Astrocyte of the spinal cord (primary cell): ENCODE results near the gene TOMM40L.

Experiments used
- DNase-seq: peaks from one replicate; pipeline ENCODE4 v3.0.0; 2011; ENCODE audit warnings: low read depth, low spot score
- H3K4me3 ChIP-seq: 2 replicates; pipeline ENCODE4 v1.5.1; 2011; ENCODE audit warnings: low read depth, mild to moderate bottlenecking, low read length, moderate library complexity
- CTCF ChIP-seq: IDR thresholded peaks from 2 replicates; pipeline ENCODE4 v1.5.1; 2012; ENCODE audit warnings: low read depth, mild to moderate bottlenecking, low read length, inconsistent platforms
- in situ Hi-C: cut with HindIII; loops from 2 replicates; pipeline ENCODE4 v1.10.0; 2017; ENCODE audit warnings: low sequenced_read_pairs

Gene TOMM40L

DNA sequence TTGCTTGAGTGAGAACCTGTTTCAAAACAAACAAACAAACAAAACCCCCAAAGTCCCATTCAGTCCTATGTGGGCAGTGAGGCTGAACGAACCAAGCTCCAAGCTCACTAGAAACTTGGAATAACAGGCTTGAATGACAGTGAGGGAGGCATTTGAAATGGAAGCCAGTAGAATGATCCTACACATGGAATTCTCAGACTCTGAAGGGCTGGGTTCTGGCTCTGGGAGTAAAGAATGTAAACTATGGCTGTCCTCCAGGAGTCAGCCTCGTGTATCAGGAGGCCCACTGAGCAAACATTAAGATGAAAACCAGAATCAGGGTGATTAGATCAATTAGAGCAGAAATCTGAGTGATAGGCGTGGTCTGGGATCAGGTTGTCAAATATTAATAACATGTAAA, 47.5 kb downstream of the TOMM40L start:
- in situ Hi-C loops: no loop called here
- no peak for TF ChIP-seq CTCF

DNA sequence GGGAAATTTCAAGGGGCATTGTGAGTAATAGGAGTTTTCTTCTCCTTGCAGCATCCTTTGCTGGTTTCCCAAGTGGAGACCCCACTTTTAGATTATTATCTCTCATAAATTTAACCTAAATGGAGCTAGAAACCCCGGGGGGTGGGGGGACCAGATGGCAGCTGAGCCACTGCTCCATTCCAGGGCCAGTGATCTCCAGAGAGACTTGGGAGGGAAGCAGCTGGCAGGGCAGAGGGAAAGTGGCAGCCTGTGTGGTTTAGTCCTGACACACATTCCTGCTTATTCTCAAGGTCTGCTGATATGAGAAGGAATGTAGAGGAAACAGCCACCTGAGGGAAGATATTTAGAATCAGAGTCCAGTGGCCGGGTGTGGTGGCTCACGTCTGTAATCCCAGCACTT, 49.0 kb downstream of the TOMM40L start:
- in situ Hi-C loops: no loop called here
- no peak for DNase-seq
- no peak for TF ChIP-seq CTCF
- no peak overlapping the region for H3K4me3 ChIP-seq

More for the DNA sequence above, 47.5 kb downstream of the TOMM40L start:
- H3K4me3 ChIP-seq: no peak overlapping the region
- DNase-seq: no peak
